GM23338 (cell line): Measurements from ENCODE around the gene CDC42BPA.

Source experiments
- CTCF ChIP-seq, 2 experiments: fragments of 200-600 bp in 1 of 2; sonication (generic) in 1 of 2; conservative IDR thresholded peaks; 2 replicates each; pipeline versions ENCODE4 v1.5.1 to v1.6.1; 2016 to 2017; ENCODE audit warnings: antibody characterized with exemption in 2 of 2, low read depth in 2 of 2, mild to moderate bottlenecking in 2 of 2, moderate library complexity in 1 of 2
- EZH2 ChIP-seq: fragments of 200-600 bp; sonication (generic); IDR thresholded peaks from one replicate; pipeline ENCODE4 v1.8.0; 2017; ENCODE audit warnings: antibody characterized with exemption, mild to moderate bottlenecking, low read depth; ENCODE audit not compliant: unreplicated experiment
- POLR2AphosphoS5 ChIP-seq: IDR thresholded peaks from 2 replicates; pipeline ENCODE4 v1.6.1; 2016; ENCODE audit warnings: antibody characterized with exemption, low read depth

GRCh38 chr1:227364657-227365056 lies 46.4 kb upstream of the CDC42BPA start:
- TF ChIP-seq CTCF (conservative IDR thresholded peaks at IDR 0.05; ENCODE audit: low read depth in 2 of 2) (no peak), EZH2 (no peak), POLR2AphosphoS5 (no peak)
